ENCODE results near the gene NHS.
"Not testable (repeated sequence)": the region's sequence is repeated elsewhere in the genome, so short reads cannot be mapped to it uniquely, and the experiment has no call there.

NHS gene

GRCh38 chrX:17506352-17506751 lies 131.4 kb downstream of the NHS start:
- H3K27ac ChIP-seq (ENCODE audit: insufficient read depth, low read depth, low read length, poor library complexity, severe bottlenecking): not testable (repeated sequence)
- 85% methylated on average over 2 of the region's 3 CpGs; no CpG with 5 or more reads in 1 of the 2 experiments for WGBS, 2 experiments

GRCh38 chrX:17511556-17511955 lies 136.6 kb downstream of the NHS start:
- H3K27me3 ChIP-seq (ENCODE audit: control insufficient read depth, insufficient read depth, low read length, poor library complexity, severe bottlenecking): no peaks in the 10 kb centered on the region
- no peaks in the 10 kb centered on the region for H3K36me3 ChIP-seq (ENCODE audit: control insufficient read depth, insufficient read depth, low read length)
- H3K4me3 ChIP-seq (ENCODE audit: insufficient read depth, low read depth, low read length): no peak overlapping the region
- no peaks in the 10 kb centered on the region for H3K4me1 ChIP-seq (ENCODE audit: control insufficient read depth, insufficient read depth, low read length)
- no peaks in the 10 kb centered on the region for H3K9me3 ChIP-seq (ENCODE audit: control insufficient read depth, low read length)
- 83 to 87% methylated on average over 1 of the region's 1 CpG for WGBS, 2 experiments
- no peak overlapping the region for H3K27ac ChIP-seq (ENCODE audit: insufficient read depth, low read depth, low read length, poor library complexity, severe bottlenecking)

More at GRCh38 chrX:17506352-17506751, 131.4 kb downstream of the NHS start:
- H3K4me3 ChIP-seq (ENCODE audit: insufficient read depth, low read depth, low read length); H3K9me3 ChIP-seq (ENCODE audit: control insufficient read depth, low read length); H3K4me1 ChIP-seq (ENCODE audit: control insufficient read depth, insufficient read depth, low read length); H3K36me3 ChIP-seq (ENCODE audit: control insufficient read depth, insufficient read depth, low read length); H3K27me3 ChIP-seq (ENCODE audit: control insufficient read depth, insufficient read depth, low read length, poor library complexity, severe bottlenecking): not testable (repeated sequence)

GRCh38 chrX:17519358-17519757 lies 144.4 kb downstream of the NHS start:
- no peak overlapping the region for H3K27ac ChIP-seq (ENCODE audit: insufficient read depth, low read depth, low read length, poor library complexity, severe bottlenecking)
- no peaks in the 10 kb centered on the region for H3K9me3 ChIP-seq (ENCODE audit: control insufficient read depth, low read length)
- no peaks in the 10 kb centered on the region for H3K4me1 ChIP-seq (ENCODE audit: control insufficient read depth, insufficient read depth, low read length)
- H3K27me3 ChIP-seq (ENCODE audit: control insufficient read depth, insufficient read depth, low read length, poor library complexity, severe bottlenecking): no peaks in the 10 kb centered on the region
- no peaks in the 10 kb centered on the region for H3K36me3 ChIP-seq (ENCODE audit: control insufficient read depth, insufficient read depth, low read length)
- H3K4me3 ChIP-seq (ENCODE audit: insufficient read depth, low read depth, low read length): no peak overlapping the region
- 89 to 99% methylated on average over 5 to 7 of the region's 7 CpGs for WGBS, 2 experiments

- H3K4me1 ChIP-seq (ENCODE audit: control insufficient read depth, insufficient read depth, low read length): no peaks in the 10 kb centered on the region
- WGBS, 2 experiments: 38 to 92% methylated on average over 1 to 2 of the region's 2 CpGs
Measured at GRCh38 chrX:17520016-17520615, 145.1 kb downstream of the NHS start.

GRCh38 chrX:17521871-17522693 lies 147.1 kb downstream of the NHS start:
- H3K4me3 ChIP-seq (ENCODE audit: insufficient read depth, low read depth, low read length): no peak overlapping the region
- 36 to 37% methylated on average over 12 to 13 of the region's 16 CpGs for WGBS, 2 experiments
- H3K36me3 ChIP-seq (ENCODE audit: control insufficient read depth, insufficient read depth, low read length): no peaks in the 10 kb centered on the region
- H3K27me3 ChIP-seq (ENCODE audit: control insufficient read depth, insufficient read depth, low read length, poor library complexity, severe bottlenecking): no peaks in the 10 kb centered on the region
- no peak overlapping the region for H3K27ac ChIP-seq (ENCODE audit: insufficient read depth, low read depth, low read length, poor library complexity, severe bottlenecking)
- no peaks in the 10 kb centered on the region for H3K9me3 ChIP-seq (ENCODE audit: control insufficient read depth, low read length)
- peaks cover 2% of the 10 kb centered on the region for H3K4me1 ChIP-seq (ENCODE audit: control insufficient read depth, insufficient read depth, low read length)

More at GRCh38 chrX:17520016-17520615, 145.1 kb downstream of the NHS start:
- H3K27ac ChIP-seq (ENCODE audit: insufficient read depth, low read depth, low read length, poor library complexity, severe bottlenecking): no peak overlapping the region
- no peak overlapping the region for H3K4me3 ChIP-seq (ENCODE audit: insufficient read depth, low read depth, low read length)
- no peaks in the 10 kb centered on the region for H3K36me3 ChIP-seq (ENCODE audit: control insufficient read depth, insufficient read depth, low read length)
- no peaks in the 10 kb centered on the region for H3K27me3 ChIP-seq (ENCODE audit: control insufficient read depth, insufficient read depth, low read length, poor library complexity, severe bottlenecking)
- H3K9me3 ChIP-seq (ENCODE audit: control insufficient read depth, low read length): no peaks in the 10 kb centered on the region

- Histone ChIP-seq H3K4me1 (ENCODE audit: control insufficient read depth, insufficient read depth, low read length) (peaks cover 4% of the 10 kb centered on the region), H3K27ac (ENCODE audit: insufficient read depth, low read depth, low read length, poor library complexity, severe bottlenecking) (no peak overlapping the region), H3K36me3 (ENCODE audit: control insufficient read depth, insufficient read depth, low read length) (no peaks in the 10 kb centered on the region), H3K9me3 (ENCODE audit: control insufficient read depth, low read length) (no peaks in the 10 kb centered on the region), H3K27me3 (ENCODE audit: control insufficient read depth, insufficient read depth, low read length, poor library complexity, severe bottlenecking) (no peaks in the 10 kb centered on the region), H3K4me3 (ENCODE audit: insufficient read depth, low read depth, low read length) (no peak overlapping the region)
- 80% methylated on average over 1 of the region's 1 CpG; no CpG with 5 or more reads in 1 of the 2 experiments for WGBS, 2 experiments
Measured at GRCh38 chrX:17525266-17525665, 150.3 kb downstream of the NHS start.

- Histone ChIP-seq H3K9me3 (ENCODE audit: control insufficient read depth, low read length) (no peaks in the 10 kb centered on the region), H3K4me3 (ENCODE audit: insufficient read depth, low read depth, low read length) (no peak overlapping the region), H3K27me3 (ENCODE audit: control insufficient read depth, insufficient read depth, low read length, poor library complexity, severe bottlenecking) (no peaks in the 10 kb centered on the region), H3K27ac (ENCODE audit: insufficient read depth, low read depth, low read length, poor library complexity, severe bottlenecking) (no peak overlapping the region), H3K36me3 (ENCODE audit: control insufficient read depth, insufficient read depth, low read length) (no peaks in the 10 kb centered on the region), H3K4me1 (ENCODE audit: control insufficient read depth, insufficient read depth, low read length) (peaks cover 4% of the 10 kb centered on the region)
- 92 to 96% methylated on average over 8 of the region's 8 CpGs for WGBS, 2 experiments
Measured at GRCh38 chrX:17525762-17526555, 151.0 kb downstream of the NHS start.

- Histone ChIP-seq H3K9me3 (ENCODE audit: control insufficient read depth, low read length) (no peaks in the 10 kb centered on the region), H3K27me3 (ENCODE audit: control insufficient read depth, insufficient read depth, low read length, poor library complexity, severe bottlenecking) (no peaks in the 10 kb centered on the region), H3K27ac (ENCODE audit: insufficient read depth, low read depth, low read length, poor library complexity, severe bottlenecking) (no peak overlapping the region), H3K36me3 (ENCODE audit: control insufficient read depth, insufficient read depth, low read length) (no peaks in the 10 kb centered on the region), H3K4me1 (ENCODE audit: control insufficient read depth, insufficient read depth, low read length) (peaks cover 4% of the 10 kb centered on the region), H3K4me3 (ENCODE audit: insufficient read depth, low read depth, low read length) (no peak overlapping the region)
- 45 to 50% methylated on average over 3 of the region's 5 CpGs for WGBS, 2 experiments
Measured at GRCh38 chrX:17527135-17527701, 152.2 kb downstream of the NHS start.

- WGBS, 2 experiments: 0% methylated on average over 1 of the region's 1 CpG; no CpG with 5 or more reads in 1 of the 2 experiments
- Histone ChIP-seq H3K36me3 (ENCODE audit: control insufficient read depth, insufficient read depth, low read length) (no peaks in the 10 kb centered on the region), H3K9me3 (ENCODE audit: control insufficient read depth, low read length) (no peaks in the 10 kb centered on the region), H3K4me1 (ENCODE audit: control insufficient read depth, insufficient read depth, low read length) (peaks cover 4% of the 10 kb centered on the region), H3K27ac (ENCODE audit: insufficient read depth, low read depth, low read length, poor library complexity, severe bottlenecking) (no peak overlapping the region), H3K4me3 (ENCODE audit: insufficient read depth, low read depth, low read length) (no peak overlapping the region), H3K27me3 (ENCODE audit: control insufficient read depth, insufficient read depth, low read length, poor library complexity, severe bottlenecking) (no peaks in the 10 kb centered on the region)
Measured at GRCh38 chrX:17527922-17528321, 152.9 kb downstream of the NHS start.

Data from ectodermal cell (in vitro differentiated cells).